ENCODE data around the gene STX12. TPM values are rescaled to one million over a fixed set of nuclear protein-coding genes. Genes with fewer than 3 reads are reported as not detected.
"Not testable (repeated sequence)": the region's sequence is repeated elsewhere in the genome, so short reads cannot be mapped to it uniquely, and the experiment has no call there.

STX12 gene
- total RNA-seq, 2 donors from 2014 or later, result 24.6 to 31.6 TPM

DNA sequence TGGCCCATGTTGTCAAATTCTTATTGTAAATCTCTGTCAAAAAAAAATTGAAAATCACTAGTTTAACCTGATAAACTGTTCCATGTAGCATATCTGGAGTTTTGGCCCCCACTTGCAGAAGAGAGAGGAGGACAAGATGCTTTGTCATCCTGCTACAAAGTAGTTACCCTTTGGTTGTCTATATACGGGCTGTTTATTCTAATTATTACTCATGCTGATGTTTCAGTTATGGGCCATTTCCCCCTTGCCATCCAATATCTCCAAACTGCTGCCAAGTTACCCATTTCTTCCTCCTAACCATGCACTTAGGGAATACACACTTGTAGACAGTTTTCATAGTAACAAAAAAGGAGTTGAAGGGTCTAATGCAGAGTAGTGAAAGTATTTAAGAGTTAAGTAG, 22.6 kb downstream of the STX12 start:
- H3K27me3 ChIP-seq, result no peaks in the 10 kb centered on the region
- no peak overlapping the region for H3K4me3 ChIP-seq
- TF ChIP-seq CTCF (IDR thresholded peaks at IDR 0.05), result no peak
- DNase-seq (ENCODE audit: low spot score), result no peak
- H3K9me3 ChIP-seq, result no peaks in the 10 kb centered on the region
- H3K36me3 ChIP-seq, result peaks cover 83% of the 10 kb centered on the region
- no peak overlapping the region for H3K27ac ChIP-seq
- no peaks in the 10 kb centered on the region for H3K4me1 ChIP-seq

GRCh38 chr1:27804791-27805190, 31.8 kb downstream of the STX12 start:
- H3K9me3 ChIP-seq, result no peaks in the 10 kb centered on the region
- no peak overlapping the region for H3K4me3 ChIP-seq
- H3K36me3 ChIP-seq, result peaks cover 40% of the 10 kb centered on the region
- no peak overlapping the region for H3K27ac ChIP-seq
- H3K4me1 ChIP-seq, result no peaks in the 10 kb centered on the region
- no peak for TF ChIP-seq CTCF (IDR thresholded peaks at IDR 0.05)
- no peak for DNase-seq (ENCODE audit: low spot score)
- no peaks in the 10 kb centered on the region for H3K27me3 ChIP-seq

DNA sequence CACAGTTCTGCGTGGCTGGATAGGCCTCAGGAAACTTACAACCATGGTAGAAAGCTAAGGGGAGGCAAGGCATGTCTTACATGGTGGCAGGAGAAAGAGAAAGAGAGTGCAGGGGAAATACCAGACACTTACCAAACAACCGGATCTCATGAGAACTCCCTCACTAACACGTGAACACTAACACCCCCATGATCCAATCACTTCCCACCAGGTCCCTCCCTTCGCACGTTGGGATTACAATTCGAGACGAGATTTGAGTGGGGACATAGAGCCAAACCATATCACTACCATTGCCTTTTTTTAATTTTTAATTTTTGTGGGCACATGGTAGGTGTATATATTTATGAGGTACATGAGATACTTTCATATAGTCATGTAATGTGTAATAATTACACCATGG, 33.7 kb downstream of the STX12 start:
- DNase-seq (ENCODE audit: low spot score), result no peak
- H3K4me1 ChIP-seq, result no peaks in the 10 kb centered on the region
- no peaks in the 10 kb centered on the region for H3K9me3 ChIP-seq
- H3K27me3 ChIP-seq, result no peaks in the 10 kb centered on the region
- no peak overlapping the region for H3K27ac ChIP-seq
- H3K4me3 ChIP-seq, result no peak overlapping the region
- H3K36me3 ChIP-seq, result peaks cover 20% of the 10 kb centered on the region
- no peak for TF ChIP-seq CTCF (IDR thresholded peaks at IDR 0.05)

GRCh38 chr1:27807385-27807784, 34.4 kb downstream of the STX12 start:
- no peak for TF ChIP-seq CTCF (IDR thresholded peaks at IDR 0.05)
- Histone ChIP-seq H3K27me3 (no peaks in the 10 kb centered on the region), H3K36me3 (peaks cover 18% of the 10 kb centered on the region), H3K9me3 (no peaks in the 10 kb centered on the region), H3K4me1 (no peaks in the 10 kb centered on the region), H3K4me3 (no peak overlapping the region), H3K27ac (no peak overlapping the region)
- no peak for DNase-seq (ENCODE audit: low spot score)

DNA sequence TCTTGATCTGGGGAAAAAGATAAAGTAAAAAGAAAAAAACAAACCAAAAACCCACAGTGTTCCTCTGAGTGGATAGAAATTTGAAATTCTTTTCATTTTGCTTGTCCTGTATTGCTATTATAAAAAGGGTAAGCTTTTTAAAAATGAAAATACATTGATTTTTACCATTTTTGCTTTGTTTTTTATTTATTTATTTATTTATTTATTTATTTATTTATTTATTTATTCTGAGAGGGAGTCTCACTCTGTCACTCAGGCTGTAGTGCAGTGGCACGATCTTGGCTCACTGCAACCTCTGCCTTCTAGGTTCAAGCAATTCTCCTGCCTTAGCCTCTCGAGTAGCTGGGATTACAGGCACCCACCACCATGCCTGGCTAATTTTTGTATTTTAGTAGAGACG, 35.1 kb downstream of the STX12 start:
- H3K27ac ChIP-seq; H3K4me3 ChIP-seq; DNase-seq (ENCODE audit: low spot score); H3K27me3 ChIP-seq; H3K9me3 ChIP-seq; H3K4me1 ChIP-seq: not testable (repeated sequence)
- peaks cover 23% of the 10 kb centered on the region for H3K36me3 ChIP-seq

DNA sequence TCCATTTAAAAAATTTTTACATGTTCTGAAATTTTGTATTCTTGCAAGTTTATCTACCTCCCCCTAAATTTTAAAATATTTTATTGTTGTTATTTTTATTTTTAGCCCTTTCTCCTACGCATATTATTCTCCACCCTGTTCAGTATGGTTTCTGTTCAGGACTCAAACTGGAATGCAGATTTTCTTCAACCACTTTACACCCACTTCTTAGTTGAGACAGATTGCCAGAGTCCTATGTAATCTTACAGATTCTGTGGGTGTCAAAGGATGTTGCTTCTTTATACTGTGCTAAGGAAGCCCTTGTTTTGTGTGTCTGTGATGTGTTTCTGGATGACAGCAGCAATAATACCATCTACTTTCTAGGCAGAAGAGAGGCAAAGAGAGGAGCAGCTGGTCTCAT, 36.9 kb downstream of the STX12 start:
- Histone ChIP-seq H3K36me3 (peaks cover 37% of the 10 kb centered on the region), H3K27ac (no peak overlapping the region), H3K9me3 (no peaks in the 10 kb centered on the region), H3K4me3 (no peak overlapping the region), H3K27me3 (no peaks in the 10 kb centered on the region), H3K4me1 (no peaks in the 10 kb centered on the region)
- no peak for TF ChIP-seq CTCF (IDR thresholded peaks at IDR 0.05)
- no peak for DNase-seq (ENCODE audit: low spot score)
